Suprapubic skin (tissue), 4 donors: Measurements from ENCODE around the gene ANO3.

Experiments used
- EP300 ChIP-seq: sonication (generic); formaldehyde crosslinking; IDR thresholded peaks from one replicate; pipeline ENCODE4 v1.6.1; 2017; ENCODE audit warnings: antibody characterized with exemption
- POLR2A ChIP-seq, 2 donors: fragments of 450-650 bp; IDR thresholded peaks; one replicate each; pipeline ENCODE4 v1.6.1; 2017; ENCODE audit warnings: antibody characterized with exemption in 2 of 2, mild to moderate bottlenecking in 2 of 2, moderate library complexity in 2 of 2
- POLR2AphosphoS5 ChIP-seq, 3 donors: sonication (generic); formaldehyde crosslinking; IDR thresholded peaks; one replicate each; pipeline ENCODE4 v1.6.1; 2017; ENCODE audit warnings: antibody characterized with exemption in 3 of 3
- TF ChIP-seq, protein P1 (sequence below), 2 donors: fragments of 200-600 bp in 1 of 2; fragments of 450-650 bp in 1 of 2; sonication (generic) in 1 of 2; IDR thresholded peaks; one replicate each; pipeline ENCODE4 v1.5.1; 2016 to 2019; ENCODE audit warnings: antibody characterized with exemption in 2 of 2, mild to moderate bottlenecking in 1 of 2, moderate library complexity in 1 of 2

DNA sequence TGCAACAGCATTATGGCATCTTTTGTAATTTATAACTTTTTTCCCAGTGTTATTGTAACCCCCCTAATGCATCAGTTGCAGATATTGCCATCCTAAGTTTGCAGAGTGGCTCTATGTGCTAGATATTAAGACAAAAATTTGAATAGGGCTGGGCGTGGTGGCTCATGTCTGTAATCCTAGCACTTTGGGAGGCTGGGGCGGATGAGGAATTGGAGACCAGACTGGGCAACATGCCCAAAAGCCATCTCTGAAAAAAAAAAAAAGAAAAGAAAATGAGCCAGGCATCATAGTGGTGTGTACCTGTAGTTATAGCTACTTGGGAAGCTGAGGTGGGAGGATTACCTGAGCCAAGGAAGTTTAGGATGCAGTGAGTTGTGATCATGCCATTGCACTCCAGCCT lies 290.3 kb downstream of the ANO3 start:
- TF ChIP-seq, protein P1, sequence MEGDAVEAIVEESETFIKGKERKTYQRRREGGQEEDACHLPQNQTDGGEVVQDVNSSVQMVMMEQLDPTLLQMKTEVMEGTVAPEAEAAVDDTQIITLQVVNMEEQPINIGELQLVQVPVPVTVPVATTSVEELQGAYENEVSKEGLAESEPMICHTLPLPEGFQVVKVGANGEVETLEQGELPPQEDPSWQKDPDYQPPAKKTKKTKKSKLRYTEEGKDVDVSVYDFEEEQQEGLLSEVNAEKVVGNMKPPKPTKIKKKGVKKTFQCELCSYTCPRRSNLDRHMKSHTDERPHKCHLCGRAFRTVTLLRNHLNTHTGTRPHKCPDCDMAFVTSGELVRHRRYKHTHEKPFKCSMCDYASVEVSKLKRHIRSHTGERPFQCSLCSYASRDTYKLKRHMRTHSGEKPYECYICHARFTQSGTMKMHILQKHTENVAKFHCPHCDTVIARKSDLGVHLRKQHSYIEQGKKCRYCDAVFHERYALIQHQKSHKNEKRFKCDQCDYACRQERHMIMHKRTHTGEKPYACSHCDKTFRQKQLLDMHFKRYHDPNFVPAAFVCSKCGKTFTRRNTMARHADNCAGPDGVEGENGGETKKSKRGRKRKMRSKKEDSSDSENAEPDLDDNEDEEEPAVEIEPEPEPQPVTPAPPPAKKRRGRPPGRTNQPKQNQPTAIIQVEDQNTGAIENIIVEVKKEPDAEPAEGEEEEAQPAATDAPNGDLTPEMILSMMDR (IDR thresholded peaks at IDR 0.05), result no peak
- no peak for TF ChIP-seq POLR2AphosphoS5 (IDR thresholded peaks at IDR 0.05)
- TF ChIP-seq POLR2A (IDR thresholded peaks at IDR 0.05), result no peak
- TF ChIP-seq EP300, result no peak
